HG02970 (cell line): ENCODE results near the gene RUSC2.
"Not testable (repeated sequence)": the region's sequence is repeated elsewhere in the genome, so short reads cannot be mapped to it uniquely, and the experiment has no call there.

ENCODE experiments used
- ATAC-seq: cut with Tn5 transposase; IDR thresholded peaks from one replicate; pipeline ENCODE4 v1.9.1; 2021; ENCODE audit warnings: mild to moderate bottlenecking, moderate library complexity, moderate number of reproducible peaks; ENCODE audit not compliant: unreplicated experiment, low FRiP score

RUSC2 gene

GRCh38 chr9:35493119-35493518, 3.2 kb downstream of the RUSC2 start:
- ATAC-seq, result not testable (repeated sequence)

DNA sequence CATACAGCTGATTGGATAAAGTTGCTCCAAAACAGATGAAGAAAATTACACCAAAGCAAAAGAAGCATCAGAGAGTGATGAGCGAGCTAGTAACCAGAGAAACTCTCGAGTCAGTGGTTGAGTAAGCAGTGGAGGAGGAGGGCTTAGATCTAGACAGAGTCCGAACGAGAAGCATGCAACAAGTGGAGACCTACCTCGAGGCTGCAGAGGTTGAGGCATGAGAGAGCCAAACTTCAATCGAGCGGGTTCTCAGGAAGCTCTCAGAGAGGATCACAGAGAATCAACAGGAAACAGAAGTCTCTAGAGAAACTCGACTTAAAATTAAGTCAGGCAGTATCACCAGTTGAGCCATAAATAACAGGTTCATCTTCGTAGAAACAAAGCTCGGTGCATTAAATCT, 6.1 kb downstream of the RUSC2 start:
- ATAC-seq, result no peak

DNA sequence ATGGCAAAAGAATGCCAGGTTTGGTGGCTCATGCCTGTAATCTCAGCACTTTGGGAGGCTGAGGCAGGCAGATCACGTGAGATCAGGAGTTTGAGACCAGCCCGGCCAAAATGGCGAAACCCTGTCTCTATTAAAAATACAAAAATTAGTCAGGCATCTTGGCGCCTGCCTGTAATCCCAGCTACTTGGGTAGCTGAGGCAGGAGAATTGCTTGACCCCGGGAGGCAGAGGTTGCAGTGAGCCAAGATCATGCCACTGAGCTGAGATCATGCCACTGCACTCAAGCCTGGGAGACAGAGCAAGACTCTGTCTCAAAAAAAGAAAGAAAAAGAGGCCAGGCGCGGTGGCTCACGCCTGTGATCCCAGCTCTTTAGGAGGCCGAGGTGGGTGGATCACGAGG, 8.3 kb downstream of the RUSC2 start:
- not testable (repeated sequence) for ATAC-seq

DNA sequence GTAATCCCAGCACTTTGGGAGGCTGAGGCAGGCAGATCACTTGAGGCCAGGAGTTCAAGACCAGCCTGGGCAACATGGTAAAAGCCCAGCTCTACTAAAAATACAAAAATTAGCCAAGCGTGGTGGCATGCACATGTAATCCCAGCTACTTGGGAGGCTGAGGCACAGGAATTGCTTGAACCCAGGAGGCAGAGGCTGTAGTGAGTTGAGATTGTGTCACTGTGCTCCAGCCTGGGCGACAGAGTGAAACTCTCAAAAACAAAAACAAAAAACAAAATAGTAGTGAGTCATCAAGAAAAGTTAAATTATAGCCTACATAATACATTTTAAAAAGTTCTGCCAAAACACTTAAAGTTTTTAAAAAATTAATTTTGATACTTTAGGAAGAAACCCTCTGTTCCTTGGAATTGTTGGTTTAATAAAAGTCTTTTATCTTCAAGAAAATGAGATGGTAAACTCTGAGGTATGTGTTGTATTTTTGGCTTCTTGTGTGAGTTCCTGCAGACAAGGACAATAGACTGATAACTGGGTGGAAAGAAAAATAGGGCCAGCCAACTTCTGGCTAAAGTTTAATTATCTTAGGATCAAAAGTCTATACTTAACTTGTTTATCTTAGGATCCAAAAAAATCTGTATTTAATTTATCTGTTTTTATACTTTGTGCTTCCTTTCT, 9.3 kb downstream of the RUSC2 start:
- no peak for ATAC-seq

DNA sequence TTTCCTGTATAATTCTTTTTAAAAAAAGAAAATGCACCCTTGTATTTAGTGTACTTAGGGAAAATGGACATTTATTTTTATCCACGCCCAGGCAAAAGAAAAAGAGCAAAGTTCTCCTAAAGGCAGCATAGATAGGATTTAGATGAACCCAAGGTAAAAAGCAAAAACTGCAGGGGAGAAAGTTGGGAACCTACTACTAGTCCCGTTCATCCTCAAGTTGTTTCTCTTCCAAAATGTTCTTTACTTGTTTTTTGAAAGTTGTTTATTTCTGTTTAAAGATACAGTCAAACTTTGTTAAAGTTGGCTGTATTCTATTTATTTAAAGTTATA, 9.8 kb downstream of the RUSC2 start:
- no peak for ATAC-seq

DNA sequence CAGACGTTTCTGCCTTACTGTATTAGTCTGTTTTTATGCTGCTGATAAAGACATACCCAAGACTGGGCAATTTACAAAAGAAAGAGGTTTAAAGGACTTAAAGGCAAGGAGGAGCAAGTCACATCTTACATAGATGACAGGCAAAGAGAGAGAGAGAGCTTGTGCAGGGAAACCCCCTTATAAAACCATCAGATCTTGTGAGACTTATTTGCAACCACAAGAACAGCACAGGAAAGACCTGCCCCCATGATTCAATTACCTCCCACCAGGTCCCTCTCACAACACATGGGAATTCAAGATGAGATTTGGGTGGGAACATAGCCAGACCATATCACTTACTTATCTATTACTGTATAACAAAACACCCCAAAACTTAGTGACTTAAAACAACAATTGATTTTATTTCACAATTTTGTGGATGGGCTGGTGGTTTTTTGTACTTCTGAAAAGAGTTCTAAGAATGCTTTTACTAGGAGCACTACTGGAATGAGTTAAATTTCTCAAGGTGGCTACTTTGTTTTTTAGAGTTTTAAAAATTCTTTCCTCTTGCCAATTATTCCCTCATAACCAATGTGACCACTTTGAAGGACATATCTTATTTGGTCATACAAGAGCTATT, 10.3 kb downstream of the RUSC2 start:
- ATAC-seq, result no peak

DNA sequence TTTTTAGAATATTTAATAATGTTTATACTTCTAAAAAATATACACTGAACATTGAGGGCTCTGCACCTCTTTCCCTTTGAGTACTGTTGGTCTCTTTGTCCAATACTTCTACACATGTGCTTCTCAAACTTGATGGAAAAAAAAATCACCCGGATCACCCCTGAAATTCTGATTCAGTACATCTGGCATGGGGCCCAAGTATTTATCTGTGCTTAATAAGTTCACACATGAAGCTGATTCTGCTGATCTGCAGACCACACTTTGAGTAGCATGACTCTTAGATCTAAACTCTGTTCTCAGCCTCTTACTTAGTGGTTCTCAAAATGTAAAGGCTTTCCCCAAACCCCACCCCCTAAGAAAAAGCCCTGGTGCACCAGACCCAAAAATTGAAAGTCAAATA, 12.0 kb downstream of the RUSC2 start:
- no peak for ATAC-seq

DNA sequence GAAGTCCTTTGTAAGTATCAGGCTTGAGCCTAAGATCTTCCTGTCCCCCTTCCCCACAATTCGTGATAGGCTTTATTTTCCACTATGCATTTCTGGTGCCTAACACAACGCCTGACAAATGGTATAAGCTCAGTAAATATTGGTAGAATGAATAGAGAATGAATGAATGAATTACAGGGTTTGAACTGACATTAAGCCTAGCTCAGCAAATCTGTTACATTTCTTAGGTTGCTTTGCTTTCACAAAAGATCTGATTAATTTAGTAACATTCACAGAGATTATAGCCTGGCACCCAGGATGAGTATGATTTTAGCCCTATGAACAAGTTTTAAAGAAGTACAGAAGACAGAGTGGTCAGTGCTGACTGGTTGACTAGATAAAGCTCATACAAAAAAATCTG, 16.4 kb downstream of the RUSC2 start:
- ATAC-seq, result no peak

- no peak for ATAC-seq
These were observed 18.2 kb downstream of the RUSC2 start for GRCh38 chr9:35508069-35508468.

- no peak for ATAC-seq
These were observed 20.5 kb downstream of the RUSC2 start for GRCh38 chr9:35510383-35510753.

- ATAC-seq, result no peak
These were observed 21.0 kb downstream of the RUSC2 start for GRCh38 chr9:35510754-35511428.

GRCh38 chr9:35511453-35511852, 21.5 kb downstream of the RUSC2 start:
- ATAC-seq, result no peak

DNA sequence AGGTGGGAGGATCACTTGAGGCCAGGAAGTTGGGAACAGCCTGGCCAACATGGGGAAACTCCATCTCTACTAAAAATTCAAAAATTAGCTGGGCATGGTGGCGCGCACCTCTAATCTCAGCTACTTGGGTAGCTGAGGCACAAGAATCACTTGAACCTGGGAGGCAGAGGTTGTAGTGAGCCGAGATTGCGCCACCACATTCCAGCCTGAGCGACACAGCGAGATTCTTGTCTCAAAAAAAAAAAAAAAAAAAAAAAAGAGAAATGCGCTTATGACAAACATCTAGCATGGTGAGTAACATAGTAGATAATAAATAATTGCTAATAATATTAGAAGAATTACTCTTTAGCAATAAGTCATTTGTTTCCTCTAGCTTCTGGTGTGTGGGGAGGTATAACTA, 25.9 kb downstream of the RUSC2 start:
- no peak for ATAC-seq

DNA sequence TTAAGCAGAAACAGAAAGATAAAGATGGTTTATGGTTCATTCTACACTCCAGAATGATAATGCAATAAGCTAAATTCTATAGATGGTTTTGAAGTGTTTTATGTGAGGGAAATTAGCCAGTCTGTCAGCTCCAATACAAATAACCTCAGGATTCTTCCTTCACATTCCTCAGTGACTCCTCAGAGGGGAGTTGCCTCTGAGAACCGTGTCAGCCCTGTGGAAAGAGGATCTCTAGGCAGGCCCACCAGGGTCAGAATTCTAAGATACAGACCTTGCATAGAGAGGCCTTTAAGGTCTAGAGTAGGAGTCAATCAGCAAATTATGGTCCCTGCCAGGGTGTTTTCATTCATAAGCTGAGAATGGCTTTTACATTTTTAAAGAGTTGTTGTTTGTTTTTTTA, 26.6 kb downstream of the RUSC2 start:
- no peak for ATAC-seq

GRCh38 chr9:35517131-35517530, 27.2 kb downstream of the RUSC2 start:
- no peak for ATAC-seq

GRCh38 chr9:35517552-35518224, 27.8 kb downstream of the RUSC2 start:
- ATAC-seq, result no peak

- ATAC-seq, result no peak
These were observed 28.4 kb downstream of the RUSC2 start for GRCh38 chr9:35518225-35518821.

- ATAC-seq, result no peak
These were observed 29.2 kb downstream of the RUSC2 start for GRCh38 chr9:35518981-35519679.

GRCh38 chr9:35519692-35520363, 29.9 kb downstream of the RUSC2 start:
- no peak for ATAC-seq

GRCh38 chr9:35520364-35520710, 30.4 kb downstream of the RUSC2 start:
- ATAC-seq, result no peak
